ENCODE data around the gene ARHGEF17.

ARHGEF17 gene

GRCh38 chr11:73384872-73385689 is 77.0 kb downstream of the ARHGEF17 start:
- peak in 1 of 2 donors; percentile 32 for DNase-seq
- H3K4me2 ChIP-seq (ENCODE audit: low read length) = no peak overlapping the region
- H3K4ac ChIP-seq (ENCODE audit: low read depth, low read length) = no peak overlapping the region
- no peak overlapping the region for H3K4me3 ChIP-seq (ENCODE audit: low read depth, low read length)
- H4K91ac ChIP-seq (ENCODE audit: low read depth, low read length) = no peak overlapping the region
- no peak overlapping the region for H3K14ac ChIP-seq (ENCODE audit: low read length)
- H2BK12ac ChIP-seq (ENCODE audit: low read length) = no peak overlapping the region
- H3K9ac ChIP-seq (ENCODE audit: low read length) = no peak overlapping the region
- peaks cover 0 to 2% of the 10 kb centered on the region in 2 experiments for H3K36me3 ChIP-seq (ENCODE audit: control insufficient read depth in 1 of 2, insufficient read depth in 2 of 2, low read length in 2 of 2)
- no peaks in the 10 kb centered on the region for H3K79me2 ChIP-seq (ENCODE audit: control insufficient read depth, insufficient read depth, low read length, poor library complexity)
- WGBS (ENCODE audit: extremely low coverage, insufficient coverage, insufficient read length) = no CpG with 5 or more reads among the region's 21 CpGs
- H2BK120ac ChIP-seq (ENCODE audit: insufficient read depth, low read length, poor library complexity) = no peak overlapping the region
- no peak overlapping the region for H3K18ac ChIP-seq (ENCODE audit: low read length)
- no peak overlapping the region for H3K27ac ChIP-seq (ENCODE audit: low read depth, low read length)
- no peak overlapping the region for H2BK5ac ChIP-seq (ENCODE audit: low read depth, low read length, poor library complexity)
- no peak overlapping the region for H3K23ac ChIP-seq (ENCODE audit: low read length)
- H4K12ac ChIP-seq (ENCODE audit: low read depth, low read length) = no peak overlapping the region
- H3K9me3 ChIP-seq (ENCODE audit: insufficient read depth, low read depth, low read length) = peaks cover 3% of the 10 kb centered on the region
- H2AK5ac ChIP-seq (ENCODE audit: low read length) = no peak overlapping the region
- peaks cover 4 to 6% of the 10 kb centered on the region in 2 experiments for H3K4me1 ChIP-seq (ENCODE audit: control insufficient read depth in 1 of 2, insufficient read depth in 2 of 2, low read length in 2 of 2)
- no peak overlapping the region for H2AFZ ChIP-seq (ENCODE audit: insufficient read depth, low read length, poor library complexity)
- no peak overlapping the region for H4K8ac ChIP-seq (ENCODE audit: low read depth, low read length)
- no peaks in the 10 kb centered on the region for H3K79me1 ChIP-seq (ENCODE audit: low read length)
- no peaks in the 10 kb centered on the region for H3K27me3 ChIP-seq (ENCODE audit: insufficient read depth, low read length)

GRCh38 chr11:73386016-73386415 is 77.9 kb downstream of the ARHGEF17 start:
- Histone ChIP-seq H3K79me2 (ENCODE audit: control insufficient read depth, insufficient read depth, low read length, poor library complexity) (no peaks in the 10 kb centered on the region), H4K91ac (ENCODE audit: low read depth, low read length) (no peak overlapping the region), H3K9me3 (ENCODE audit: insufficient read depth, low read depth, low read length) (peaks cover 3% of the 10 kb centered on the region), H3K36me3 (ENCODE audit: control insufficient read depth in 1 of 2, insufficient read depth in 2 of 2, low read length in 2 of 2) (peaks cover 0 to 5% of the 10 kb centered on the region in 2 experiments), H3K27ac (ENCODE audit: low read depth, low read length) (no peak overlapping the region), H3K79me1 (ENCODE audit: low read length) (no peaks in the 10 kb centered on the region), H2AK5ac (ENCODE audit: low read length) (no peak overlapping the region), H3K23ac (ENCODE audit: low read length) (no peak overlapping the region), H3K18ac (ENCODE audit: low read length) (no peak overlapping the region), H2BK5ac (ENCODE audit: low read depth, low read length, poor library complexity) (no peak overlapping the region), H3K14ac (ENCODE audit: low read length) (no peak overlapping the region), H2BK12ac (ENCODE audit: low read length) (no peak overlapping the region), H3K4ac (ENCODE audit: low read depth, low read length) (no peak overlapping the region), H3K4me1 (ENCODE audit: control insufficient read depth in 1 of 2, insufficient read depth in 2 of 2, low read length in 2 of 2) (peaks cover 4 to 6% of the 10 kb centered on the region in 2 experiments), H2BK120ac (ENCODE audit: insufficient read depth, low read length, poor library complexity) (no peak overlapping the region), H4K8ac (ENCODE audit: low read depth, low read length) (no peak overlapping the region), H4K12ac (ENCODE audit: low read depth, low read length) (no peak overlapping the region), H3K4me3 (ENCODE audit: low read depth, low read length) (no peak overlapping the region), H3K27me3 (ENCODE audit: insufficient read depth, low read length) (no peaks in the 10 kb centered on the region), H3K4me2 (ENCODE audit: low read length) (no peak overlapping the region), H3K9ac (ENCODE audit: low read length) (no peak overlapping the region), H2AFZ (ENCODE audit: insufficient read depth, low read length, poor library complexity) (no peak overlapping the region)
- no CpG with 5 or more reads among the region's 8 CpGs for WGBS (ENCODE audit: extremely low coverage, insufficient coverage, insufficient read length)
- DNase-seq = no peak

- Histone ChIP-seq H2BK120ac (ENCODE audit: insufficient read depth, low read length, poor library complexity) (no peak overlapping the region), H3K27ac (ENCODE audit: low read depth, low read length) (no peak overlapping the region), H2BK5ac (ENCODE audit: low read depth, low read length, poor library complexity) (no peak overlapping the region), H3K27me3 (ENCODE audit: insufficient read depth, low read length) (no peaks in the 10 kb centered on the region), H4K12ac (ENCODE audit: low read depth, low read length) (no peak overlapping the region), H3K4me2 (ENCODE audit: low read length) (no peak overlapping the region), H2AK5ac (ENCODE audit: low read length) (no peak overlapping the region), H3K36me3 (ENCODE audit: control insufficient read depth in 1 of 2, insufficient read depth in 2 of 2, low read length in 2 of 2) (peaks cover 3 to 6% of the 10 kb centered on the region in 2 experiments), H3K9ac (ENCODE audit: low read length) (no peak overlapping the region), H4K91ac (ENCODE audit: low read depth, low read length) (no peak overlapping the region), H3K9me3 (ENCODE audit: insufficient read depth, low read depth, low read length) (peaks cover 3% of the 10 kb centered on the region), H3K4ac (ENCODE audit: low read depth, low read length) (no peak overlapping the region), H3K18ac (ENCODE audit: low read length) (peak overlapping the region; percentile 60), H3K4me1 (ENCODE audit: control insufficient read depth in 1 of 2, insufficient read depth in 2 of 2, low read length in 2 of 2) (peaks cover 4 to 6% of the 10 kb centered on the region in 2 experiments), H2BK12ac (ENCODE audit: low read length) (no peak overlapping the region), H3K4me3 (ENCODE audit: low read depth, low read length) (no peak overlapping the region), H3K79me2 (ENCODE audit: control insufficient read depth, insufficient read depth, low read length, poor library complexity) (no peaks in the 10 kb centered on the region), H3K14ac (ENCODE audit: low read length) (no peak overlapping the region), H4K8ac (ENCODE audit: low read depth, low read length) (no peak overlapping the region), H2AFZ (ENCODE audit: insufficient read depth, low read length, poor library complexity) (no peak overlapping the region), H3K79me1 (ENCODE audit: low read length) (no peaks in the 10 kb centered on the region), H3K23ac (ENCODE audit: low read length) (no peak overlapping the region)
- no CpG with 5 or more reads among the region's 8 CpGs for WGBS (ENCODE audit: extremely low coverage, insufficient coverage, insufficient read length)
- no peak for DNase-seq
Measured at GRCh38 chr11:73386546-73386945, 78.5 kb downstream of the ARHGEF17 start.

- H3K9me3 ChIP-seq (ENCODE audit: insufficient read depth, low read depth, low read length) = peaks cover 3% of the 10 kb centered on the region
- H2BK12ac ChIP-seq (ENCODE audit: low read length) = no peak overlapping the region
- H3K36me3 ChIP-seq (ENCODE audit: control insufficient read depth in 1 of 2, insufficient read depth in 2 of 2, low read length in 2 of 2) = peaks cover 10 to 12% of the 10 kb centered on the region in 2 experiments
- H2AFZ ChIP-seq (ENCODE audit: insufficient read depth, low read length, poor library complexity) = no peak overlapping the region
- no peaks in the 10 kb centered on the region for H3K79me2 ChIP-seq (ENCODE audit: control insufficient read depth, insufficient read depth, low read length, poor library complexity)
- no CpG with 5 or more reads among the region's 21 CpGs for WGBS (ENCODE audit: extremely low coverage, insufficient coverage, insufficient read length)
- no peak for DNase-seq
- H3K27ac ChIP-seq (ENCODE audit: low read depth, low read length) = no peak overlapping the region
- no peak overlapping the region for H4K12ac ChIP-seq (ENCODE audit: low read depth, low read length)
- no peak overlapping the region for H4K91ac ChIP-seq (ENCODE audit: low read depth, low read length)
- peak overlapping the region; percentile 1 for H2AK5ac ChIP-seq (ENCODE audit: low read length)
- H3K14ac ChIP-seq (ENCODE audit: low read length) = no peak overlapping the region
- no peak overlapping the region for H3K4me2 ChIP-seq (ENCODE audit: low read length)
- peak overlapping the region; percentile 34 for H3K18ac ChIP-seq (ENCODE audit: low read length)
- H2BK120ac ChIP-seq (ENCODE audit: insufficient read depth, low read length, poor library complexity) = no peak overlapping the region
- no peaks in the 10 kb centered on the region for H3K27me3 ChIP-seq (ENCODE audit: insufficient read depth, low read length)
- no peak overlapping the region for H3K4me3 ChIP-seq (ENCODE audit: low read depth, low read length)
- H3K23ac ChIP-seq (ENCODE audit: low read length) = no peak overlapping the region
- no peak overlapping the region for H3K9ac ChIP-seq (ENCODE audit: low read length)
- H2BK5ac ChIP-seq (ENCODE audit: low read depth, low read length, poor library complexity) = no peak overlapping the region
- H3K4ac ChIP-seq (ENCODE audit: low read depth, low read length) = no peak overlapping the region
- H3K79me1 ChIP-seq (ENCODE audit: low read length) = no peaks in the 10 kb centered on the region
- peaks cover 4 to 6% of the 10 kb centered on the region in 2 experiments for H3K4me1 ChIP-seq (ENCODE audit: control insufficient read depth in 1 of 2, insufficient read depth in 2 of 2, low read length in 2 of 2)
- no peak overlapping the region for H4K8ac ChIP-seq (ENCODE audit: low read depth, low read length)
Measured at GRCh38 chr11:73387594-73388264, 79.7 kb downstream of the ARHGEF17 start.
